ENCODE measurements around the gene EPB41. TPM values are rescaled to one million over a fixed set of nuclear protein-coding genes. Genes with fewer than 3 reads are reported as not detected.

EPB41 gene
- total and polyA plus RNA-seq, 9 of the 15 experiments (the other 6 are each of a cell fraction or from before 2014, with no cell fraction given) = 3.7 to 213 (median 141) TPM

DNA sequence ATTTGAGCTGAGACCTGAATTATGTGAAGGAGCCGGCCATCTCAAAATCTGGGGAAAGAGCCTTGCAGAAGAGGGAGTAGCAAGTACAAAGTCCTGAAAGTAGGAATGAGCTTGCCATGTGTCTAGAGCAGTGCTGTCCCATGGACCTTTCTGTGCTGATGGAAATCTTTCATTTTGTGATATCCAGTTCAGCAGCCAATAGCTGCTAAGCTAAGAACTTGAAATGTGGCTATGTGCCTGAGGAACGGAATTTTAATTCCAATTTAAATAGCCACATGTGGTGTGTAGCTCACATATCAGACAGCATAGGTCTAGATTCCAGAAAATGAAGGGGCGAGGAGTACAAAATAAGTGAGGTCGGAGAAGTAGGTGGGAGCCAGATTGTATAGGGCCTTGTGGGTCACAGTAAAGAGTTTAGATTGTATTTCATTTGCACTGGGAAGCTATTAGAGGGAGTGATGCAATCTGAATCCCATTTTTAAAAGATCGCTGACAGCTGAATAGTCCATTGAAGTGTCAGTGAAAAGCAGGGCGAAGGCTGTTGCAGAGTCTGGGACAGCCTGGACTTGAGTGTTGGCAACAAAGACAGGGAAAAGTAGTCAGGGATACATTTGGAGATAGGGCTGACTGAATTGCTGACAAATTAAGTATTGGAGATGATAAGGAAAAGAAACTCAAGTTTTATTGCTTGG, 129.1 kb downstream of the EPB41 start (continued):
- TF ChIP-seq ZNF23 (CRISPR knock-in tag; IDR thresholded peaks at IDR 0.05) (no peak), POLR2A (conservative IDR thresholded peaks at IDR 0.05) (0 out of 2 replicates have a peak, but pooled peaks have one; percentile 4), CEBPG (CRISPR knock-in tag; IDR thresholded peaks at IDR 0.05) (no peak), CEBPG (tag; conservative IDR thresholded peaks at IDR 0.05 in 1 of 2, IDR thresholded peaks at IDR 0.05 in 1 of 2) (peak in 1 of 2 experiments; percentile 38; a peak in 1 of 4 replicates), RBM34 (IDR thresholded peaks at IDR 0.05; ENCODE audit: borderline replicate concordance, insufficient read depth, low read length) (no peak), ZKSCAN1 (IDR thresholded peaks at IDR 0.05; ENCODE audit: low read depth, low read length) (no peak), SNAPC5 (CRISPR knock-in tag; IDR thresholded peaks at IDR 0.05) (no peak), PTTG1 (tag; IDR thresholded peaks at IDR 0.05; ENCODE audit: low read depth) (no peak), HSF4 (CRISPR knock-in tag; IDR thresholded peaks at IDR 0.05; ENCODE audit: borderline replicate concordance) (no peak)
- TF ChIP-seq, protein P1, sequence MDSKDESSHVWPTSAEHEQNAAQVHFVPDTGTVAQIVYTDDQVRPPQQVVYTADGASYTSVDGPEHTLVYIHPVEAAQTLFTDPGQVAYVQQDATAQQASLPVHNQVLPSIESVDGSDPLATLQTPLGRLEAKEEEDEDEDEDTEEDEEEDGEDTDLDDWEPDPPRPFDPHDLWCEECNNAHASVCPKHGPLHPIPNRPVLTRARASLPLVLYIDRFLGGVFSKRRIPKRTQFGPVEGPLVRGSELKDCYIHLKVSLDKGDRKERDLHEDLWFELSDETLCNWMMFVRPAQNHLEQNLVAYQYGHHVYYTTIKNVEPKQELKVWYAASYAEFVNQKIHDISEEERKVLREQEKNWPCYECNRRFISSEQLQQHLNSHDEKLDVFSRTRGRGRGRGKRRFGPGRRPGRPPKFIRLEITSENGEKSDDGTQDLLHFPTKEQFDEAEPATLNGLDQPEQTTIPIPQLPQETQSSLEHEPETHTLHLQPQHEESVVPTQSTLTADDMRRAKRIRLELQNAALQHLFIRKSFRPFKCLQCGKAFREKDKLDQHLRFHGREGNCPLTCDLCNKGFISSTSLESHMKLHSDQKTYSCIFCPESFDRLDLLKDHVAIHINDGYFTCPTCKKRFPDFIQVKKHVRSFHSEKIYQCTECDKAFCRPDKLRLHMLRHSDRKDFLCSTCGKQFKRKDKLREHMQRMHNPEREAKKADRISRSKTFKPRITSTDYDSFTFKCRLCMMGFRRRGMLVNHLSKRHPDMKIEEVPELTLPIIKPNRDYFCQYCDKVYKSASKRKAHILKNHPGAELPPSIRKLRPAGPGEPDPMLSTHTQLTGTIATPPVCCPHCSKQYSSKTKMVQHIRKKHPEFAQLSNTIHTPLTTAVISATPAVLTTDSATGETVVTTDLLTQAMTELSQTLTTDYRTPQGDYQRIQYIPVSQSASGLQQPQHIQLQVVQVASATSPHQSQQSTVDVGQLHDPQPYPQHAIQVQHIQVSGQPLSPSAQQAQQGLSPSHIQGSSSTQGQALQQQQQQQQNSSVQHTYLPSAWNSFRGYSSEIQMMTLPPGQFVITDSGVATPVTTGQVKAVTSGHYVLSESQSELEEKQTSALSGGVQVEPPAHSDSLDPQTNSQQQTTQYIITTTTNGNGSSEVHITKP (IDR thresholded peaks at IDR 0.05; ENCODE audit: partially characterized antibody) = no peak
